Naive thymus-derived CD4-positive, alpha-beta T cell (primary cell): ENCODE measurements around the gene E4F1. TPM values are rescaled to one million over a fixed set of nuclear protein-coding genes. Genes with fewer than 3 reads are reported as not detected.

ENCODE experiments used
- ATAC-seq: fragments of 150-1000 bp; cut with Tn5 transposase; 2 replicates; pipeline ENCODE4 v1.10.0; 2021; ENCODE audit warnings: mild to moderate bottlenecking, moderate library complexity
- CTCF ChIA-PET: fragments of 350-600 bp; sonication (Branson Sonifier 250); formaldehyde crosslinking; loops from one replicate; lab custom pipeline; 2021; ENCODE audit warnings: antibody characterized with exemption; lab: Charles Lee
- POLR2A ChIA-PET: fragments of 350-600 bp; sonication (Branson Sonifier 250); formaldehyde crosslinking; loops from one replicate; lab custom pipeline; 2021; ENCODE audit warnings: antibody characterized with exemption, inconsistent platforms; lab: Charles Lee
- DNase-seq, 9 donors: peaks; one replicate each; pipeline versions ENCODE4 v3.0.0 to v3.0.0-alpha.2; 2020 to 2022; ENCODE audit warnings: mixed read lengths in 1 of 9
- H3K27ac ChIP-seq: one replicate; pipeline ENCODE4 v1.7.0; 2013; ENCODE audit warnings: mild to moderate bottlenecking, low read depth, low read length, moderate library complexity
- H3K27me3 ChIP-seq, 2 donors: one replicate each; pipeline ENCODE4 v1.7.0; 2013; ENCODE audit warnings: low read length in 2 of 2, mild to moderate bottlenecking in 2 of 2, moderate library complexity in 2 of 2; ENCODE audit not compliant: control insufficient read depth in 2 of 2, insufficient read depth in 2 of 2
- H3K36me3 ChIP-seq, 3 experiments: 1 replicate in 2 of 3; 2 replicates in 1 of 3; pipeline ENCODE4 v1.7.0; 2013; ENCODE audit warnings: low read length in 3 of 3, mild to moderate bottlenecking in 3 of 3, moderate library complexity in 1 of 3; ENCODE audit not compliant: insufficient read depth in 3 of 3, control insufficient read depth in 2 of 3
- H3K4me1 ChIP-seq, 2 donors: one replicate each; pipeline ENCODE4 v1.7.0; 2013; ENCODE audit warnings: low read length in 2 of 2, mild to moderate bottlenecking in 2 of 2, moderate library complexity in 1 of 2; ENCODE audit not compliant: control insufficient read depth in 2 of 2, insufficient read depth in 2 of 2
- H3K4me3 ChIP-seq: 2 replicates; pipeline ENCODE4 v1.7.0; 2013; ENCODE audit warnings: mild to moderate bottlenecking, low read length
- H3K9me3 ChIP-seq, 3 experiments: 1 replicate in 2 of 3; 2 replicates in 1 of 3; pipeline ENCODE4 v1.7.0; 2013; ENCODE audit warnings: low read length in 3 of 3; ENCODE audit not compliant: control insufficient read depth in 2 of 3
- H3K27ac Mint-ChIP-seq, 9 donors: one replicate each; pipeline ENCODE4 v1.8.0; 2020 to 2022; ENCODE audit warnings: mixed read lengths in 9 of 9, mild to moderate bottlenecking in 8 of 9, moderate library complexity in 5 of 9, inconsistent platforms in 2 of 9
- H3K27me3 Mint-ChIP-seq, 5 donors: one replicate each; pipeline ENCODE4 v1.8.0; 2021 to 2022; ENCODE audit warnings: mixed read lengths in 5 of 5, mild to moderate bottlenecking in 1 of 5
- H3K36me3 Mint-ChIP-seq, 5 donors: one replicate each; pipeline ENCODE4 v1.8.0; 2020 to 2022; ENCODE audit warnings: mixed read lengths in 5 of 5, mild to moderate bottlenecking in 3 of 5, inconsistent platforms in 1 of 5
- H3K4me1 Mint-ChIP-seq, 7 donors: one replicate each; pipeline ENCODE4 v1.8.0; 2020 to 2022; ENCODE audit warnings: mixed read lengths in 7 of 7, mild to moderate bottlenecking in 3 of 7, inconsistent platforms in 1 of 7
- H3K4me3 Mint-ChIP-seq, 10 donors: one replicate each; pipeline ENCODE4 v1.8.0; 2020 to 2022; ENCODE audit warnings: mild to moderate bottlenecking in 10 of 10, mixed read lengths in 10 of 10, moderate library complexity in 6 of 10, inconsistent platforms in 2 of 10
- H3K9me3 Mint-ChIP-seq, 11 donors: one replicate each; pipeline ENCODE4 v1.8.0; 2020 to 2022; ENCODE audit warnings: mixed read lengths in 11 of 11, mild to moderate bottlenecking in 4 of 11, inconsistent platforms in 1 of 11, moderate library complexity in 1 of 11
- intact Hi-C, 2 donors: fragments of 100-400 bp; cut with micrococcal nuclease; formaldehyde crosslinking; loops; one replicate each; pipeline ENCODE4 v1.15.1; 2023
- polyA plus RNA-seq, 2 donors: library from polyadenylated mRNA; unstranded; fragments of 300-500 nt; fragmentation: Illumina TruSeq; gene quantifications; one replicate each; pipeline ENCODE4 v1.2.3, GENCODE V29; 2021
- total RNA-seq, 6 experiments: library from RNA in 5 of 6; stranded (reverse) in 5 of 6; gene quantifications; 1 replicate in 5 of 6; 2 replicates in 1 of 6; pipeline ENCODE4 v1.2.3 and lab custom pipeline; 2021 to 2026

The E4F1 gene
- total and polyA plus RNA-seq, 7 experiments from 2014 or later = 12.6 to 45.6 (median 33.6) TPM

- Mint-ChIP-seq H3K4me1 (no peaks in the 10 kb centered on the region), H3K4me3 (no peak overlapping the region), H3K9me3 (no peaks in the 10 kb centered on the region), H3K27me3 (no peaks in the 10 kb centered on the region), H3K27ac (no peak overlapping the region), H3K36me3 (no peaks in the 10 kb centered on the region)
- ATAC-seq (no peak), DNase-seq (no peak)
- Histone ChIP-seq H3K9me3 (no peaks in the 10 kb centered on the region), H3K4me3 (no peak overlapping the region), H3K36me3 (no peaks in the 10 kb centered on the region), H3K27ac (no peak overlapping the region), H3K4me1 (no peaks in the 10 kb centered on the region), H3K27me3 (no peaks in the 10 kb centered on the region)
- CTCF ChIA-PET = no interaction called here
- POLR2A ChIA-PET = no interaction called here
- intact Hi-C loops = no loop called here
Measured at GRCh38 chr16:2188395-2188794, 35.0 kb upstream of the E4F1 start.

GRCh38 chr16:2189252-2189893 is 34.0 kb upstream of the E4F1 start:
- no peaks in the 10 kb centered on the region for H3K36me3 ChIP-seq
- no peaks in the 10 kb centered on the region for H3K4me1 ChIP-seq
- Mint-ChIP-seq H3K27ac (no peak overlapping the region), H3K36me3 (no peaks in the 10 kb centered on the region), H3K27me3 (peaks cover 0 to 3% (median 0%) of the 10 kb centered on the region in 5 donors), H3K9me3 (no peaks in the 10 kb centered on the region), H3K4me3 (no peak overlapping the region), H3K4me1 (no peaks in the 10 kb centered on the region)
- no peaks in the 10 kb centered on the region for H3K27me3 ChIP-seq
- H3K4me3 ChIP-seq = no peak overlapping the region
- H3K9me3 ChIP-seq = no peaks in the 10 kb centered on the region
- CTCF ChIA-PET = no interaction called here
- POLR2A ChIA-PET = no interaction called here
- intact Hi-C loops = no loop called here
- DNase-seq = no peak
- H3K27ac ChIP-seq = no peak overlapping the region
- no peak for ATAC-seq

- peaks cover 0 to 2% of the 10 kb centered on the region in 2 donors for H3K4me1 ChIP-seq
- Mint-ChIP-seq H3K27ac (no peak overlapping the region), H3K9me3 (no peaks in the 10 kb centered on the region), H3K4me3 (no peak overlapping the region), H3K4me1 (peaks cover 0 to 6% (median 4%) of the 10 kb centered on the region in 7 donors), H3K27me3 (peaks cover 0 to 11% (median 5%) of the 10 kb centered on the region in 5 donors), H3K36me3 (no peaks in the 10 kb centered on the region)
- no peaks in the 10 kb centered on the region for H3K27me3 ChIP-seq
- ChIA-PET CTCF (no interaction called here), POLR2A (no interaction called here)
- no peaks in the 10 kb centered on the region for H3K36me3 ChIP-seq
- H3K27ac ChIP-seq = no peak overlapping the region
- H3K9me3 ChIP-seq = no peaks in the 10 kb centered on the region
- intact Hi-C loops = no loop called here
- DNase-seq = no peak
- ATAC-seq = no peak
- H3K4me3 ChIP-seq = no peak overlapping the region
Measured at GRCh38 chr16:2190002-2190658, 33.3 kb upstream of the E4F1 start.

- H3K9me3 Mint-ChIP-seq = no peaks in the 10 kb centered on the region
- H3K4me3 Mint-ChIP-seq = no peak overlapping the region
- H3K36me3 Mint-ChIP-seq = no peaks in the 10 kb centered on the region
- no peak overlapping the region for H3K27ac Mint-ChIP-seq
- H3K4me1 ChIP-seq = peaks cover 0 to 8% of the 10 kb centered on the region in 2 donors
- no peaks in the 10 kb centered on the region for H3K9me3 ChIP-seq
- H3K27me3 Mint-ChIP-seq = peaks cover 0 to 15% (median 5%) of the 10 kb centered on the region in 5 donors
- peaks cover 0 to 6% (median 4%) of the 10 kb centered on the region in 7 donors for H3K4me1 Mint-ChIP-seq
- ATAC-seq (no peak), DNase-seq (no peak)
- H3K4me3 ChIP-seq = no peak overlapping the region
- no peak overlapping the region for H3K27ac ChIP-seq
- intact Hi-C loops = no loop called here
- CTCF ChIA-PET = no interaction called here
- H3K27me3 ChIP-seq = no peaks in the 10 kb centered on the region
- POLR2A ChIA-PET = no interaction called here
- no peaks in the 10 kb centered on the region for H3K36me3 ChIP-seq
Measured at GRCh38 chr16:2190659-2191445, 32.5 kb upstream of the E4F1 start.

- CTCF ChIA-PET = no interaction called here
- DNase-seq (no peak), ATAC-seq (no peak)
- no peaks in the 10 kb centered on the region for H3K27me3 ChIP-seq
- peaks cover 0 to 8% of the 10 kb centered on the region in 2 donors for H3K4me1 ChIP-seq
- Mint-ChIP-seq H3K4me3 (no peak overlapping the region), H3K27ac (no peak overlapping the region), H3K36me3 (no peaks in the 10 kb centered on the region), H3K4me1 (peaks cover 0 to 6% (median 4%) of the 10 kb centered on the region in 7 donors), H3K27me3 (peaks cover 0 to 15% (median 5%) of the 10 kb centered on the region in 5 donors), H3K9me3 (no peaks in the 10 kb centered on the region)
- H3K9me3 ChIP-seq = no peaks in the 10 kb centered on the region
- H3K36me3 ChIP-seq = no peaks in the 10 kb centered on the region
- H3K4me3 ChIP-seq = no peak overlapping the region
- H3K27ac ChIP-seq = no peak overlapping the region
- intact Hi-C loops = no loop called here
- POLR2A ChIA-PET = no interaction called here
Measured at GRCh38 chr16:2191446-2191706, 32.0 kb upstream of the E4F1 start.

GRCh38 chr16:2194166-2194834 is 29.1 kb upstream of the E4F1 start:
- no peak for DNase-seq
- Histone ChIP-seq H3K27ac (no peak overlapping the region), H3K27me3 (peaks cover 6 to 11% of the 10 kb centered on the region in 2 donors), H3K9me3 (no peaks in the 10 kb centered on the region), H3K36me3 (no peaks in the 10 kb centered on the region), H3K4me3 (no peak overlapping the region), H3K4me1 (peaks cover 0 to 8% of the 10 kb centered on the region in 2 donors)
- H3K9me3 Mint-ChIP-seq = no peaks in the 10 kb centered on the region
- H3K27ac Mint-ChIP-seq = peak overlapping the region in 1 of 9 donors; percentile 28
- POLR2A ChIA-PET = interaction anchor here (0.7 to 2.4 kb wide), 9 partner anchors 11 to 319 kb away, joined by 3 to 9 read pairs (median 5); partner anchors contain the start of genes ATP6V0C, CCNF, ECI1 and MLST8
- H3K36me3 Mint-ChIP-seq = no peaks in the 10 kb centered on the region
- CTCF ChIA-PET = interaction anchor here (0.7 to 3.7 kb wide), 13 partner anchors 9 to 351 kb away, joined by 3 to 32 read pairs (median 3); partner anchors contain the start of genes ABCA3 and ECI1
- intact Hi-C loops = no loop called here
- H3K4me1 Mint-ChIP-seq = peaks cover 0 to 6% (median 4%) of the 10 kb centered on the region in 7 donors
- H3K4me3 Mint-ChIP-seq = peak overlapping the region in 5 of 10 donors; percentile 26 to 79 (median 43)
- H3K27me3 Mint-ChIP-seq = peaks cover 14 to 38% (median 16%) of the 10 kb centered on the region in 5 donors
- no peak for ATAC-seq
